ENCODE measurements around the gene GRAPL.
"Not testable (repeated sequence)": the region's sequence is repeated elsewhere in the genome, so short reads cannot be mapped to it uniquely, and the experiment has no call there.

The GRAPL gene

DNA sequence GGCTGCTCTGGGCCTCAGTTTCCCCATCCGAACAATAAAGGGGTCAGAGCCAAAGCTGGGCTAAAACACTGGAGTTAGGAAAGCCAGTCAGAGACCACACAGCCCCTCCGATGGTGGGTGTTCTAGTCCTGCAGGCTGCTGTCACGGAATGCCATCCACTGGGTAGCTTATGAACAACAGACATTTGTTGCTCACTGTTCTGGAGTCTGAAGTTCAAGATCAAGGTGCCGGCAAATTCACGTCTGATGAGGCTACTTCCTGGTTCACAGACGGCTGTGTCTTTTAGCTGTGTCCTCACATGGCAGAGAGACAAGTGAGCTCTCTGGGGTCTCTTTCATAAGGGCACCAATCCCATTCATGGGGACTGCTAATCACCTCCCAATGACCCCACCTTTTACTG is 9.2 kb downstream of the GRAPL start:
- H3K27ac ChIP-seq (ENCODE audit: poor library complexity, severe bottlenecking); H3K4me3 ChIP-seq (ENCODE audit: severe bottlenecking); H3K4me1 ChIP-seq (ENCODE audit: insufficient read depth, poor library complexity, severe bottlenecking); H3K9me3 ChIP-seq (ENCODE audit: severe bottlenecking); DNase-seq (ENCODE audit: low spot score); ATAC-seq (ENCODE audit: low read depth); H3K36me3 ChIP-seq (ENCODE audit: low read depth); H3K27me3 ChIP-seq (ENCODE audit: insufficient read depth, poor library complexity, severe bottlenecking): not testable (repeated sequence)

DNA sequence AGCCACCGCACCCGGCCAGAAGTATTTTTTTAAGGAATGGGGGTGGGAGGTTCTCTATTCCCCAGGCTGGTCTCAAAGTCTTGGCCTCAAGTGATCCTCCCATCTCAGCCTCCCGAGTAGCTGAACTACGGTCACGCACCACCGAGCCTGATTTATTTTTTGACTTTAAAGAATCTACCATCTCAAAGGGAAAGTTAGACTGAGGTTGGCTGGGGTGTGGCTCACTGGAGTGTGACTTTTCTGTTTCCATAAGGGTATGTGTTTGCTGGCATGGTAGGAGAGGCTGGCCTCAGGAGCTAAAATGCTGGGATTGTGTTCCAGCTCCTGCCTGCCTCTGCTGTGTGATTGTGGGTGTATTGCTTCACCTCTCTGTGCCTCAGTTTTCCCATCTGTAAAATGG is 10.6 kb downstream of the GRAPL start:
- not testable (repeated sequence) for DNase-seq (ENCODE audit: low spot score); H3K36me3 ChIP-seq (ENCODE audit: low read depth); H3K4me1 ChIP-seq (ENCODE audit: insufficient read depth, poor library complexity, severe bottlenecking); H3K9me3 ChIP-seq (ENCODE audit: severe bottlenecking); H3K27ac ChIP-seq (ENCODE audit: poor library complexity, severe bottlenecking); ATAC-seq (ENCODE audit: low read depth); H3K4me3 ChIP-seq (ENCODE audit: severe bottlenecking); H3K27me3 ChIP-seq (ENCODE audit: insufficient read depth, poor library complexity, severe bottlenecking)

DNA sequence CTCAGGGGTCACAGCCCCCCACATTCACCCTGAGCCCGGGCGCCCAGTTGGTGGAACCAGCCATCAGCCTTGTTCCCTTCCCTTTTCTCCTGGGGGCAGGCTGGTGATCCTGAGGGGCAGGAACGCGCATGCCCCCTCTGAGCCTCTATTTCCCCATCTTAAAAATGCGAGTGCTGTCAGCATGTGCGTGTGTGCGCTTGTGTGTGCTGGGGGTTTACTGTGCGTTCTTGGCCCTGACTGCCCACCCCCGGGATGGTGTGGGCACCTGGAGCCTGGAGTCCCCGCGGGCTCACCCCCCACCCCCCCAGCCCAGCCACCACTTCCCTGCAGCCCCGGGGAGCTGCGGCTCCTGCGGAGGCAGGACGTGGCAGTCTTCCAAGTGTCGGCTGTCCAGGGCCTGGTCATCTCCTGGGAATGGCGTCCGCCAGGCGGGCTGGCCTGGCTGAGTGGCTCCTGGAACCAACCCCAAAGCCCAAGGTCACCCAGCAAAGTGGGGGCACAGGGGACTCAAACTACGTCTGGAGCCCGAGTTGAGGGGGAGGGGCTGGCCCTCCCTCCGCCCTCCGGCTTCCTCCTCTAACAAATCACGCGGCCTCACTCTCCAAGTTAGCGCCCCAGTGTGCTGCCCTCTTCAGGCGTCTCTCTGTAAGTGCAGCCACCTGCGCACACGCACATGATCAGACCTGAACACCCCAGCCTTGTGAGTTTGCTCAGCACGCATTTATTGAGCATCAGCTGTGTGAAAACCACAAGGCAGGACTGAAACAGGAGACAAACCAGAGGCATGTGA is 14.2 kb downstream of the GRAPL start:
- DNase-seq (ENCODE audit: low spot score) (peak; percentile 3), ATAC-seq (ENCODE audit: low read depth) (peak; percentile 74)
- not testable (repeated sequence) for H3K9me3 ChIP-seq (ENCODE audit: severe bottlenecking)

DNA sequence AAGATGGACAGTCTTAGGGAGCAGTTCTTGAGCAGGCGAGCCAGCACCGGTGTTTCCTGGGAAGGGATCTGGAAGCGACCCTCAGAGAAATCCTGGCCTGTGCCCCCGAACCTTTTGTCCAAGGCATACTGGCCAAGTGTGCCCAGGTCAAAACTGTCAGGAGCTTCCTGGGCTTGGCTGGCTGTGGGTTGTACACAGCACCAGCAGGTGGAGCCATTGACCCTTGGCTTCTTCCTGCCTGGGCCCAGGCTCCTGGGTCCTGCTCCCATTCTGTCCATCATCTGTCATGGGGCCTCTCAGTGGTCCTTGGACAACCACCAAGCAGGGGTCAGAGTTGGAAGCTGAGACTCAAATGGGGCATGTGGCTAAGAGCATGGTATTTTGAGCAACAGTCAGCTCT is 15.0 kb downstream of the GRAPL start:
- not testable (repeated sequence) for H3K27me3 ChIP-seq (ENCODE audit: insufficient read depth, poor library complexity, severe bottlenecking)

More for the DNA sequence above, 14.2 kb downstream of the GRAPL start:
- not testable (repeated sequence) for H3K27me3 ChIP-seq (ENCODE audit: insufficient read depth, poor library complexity, severe bottlenecking); H3K4me1 ChIP-seq (ENCODE audit: insufficient read depth, poor library complexity, severe bottlenecking); H3K36me3 ChIP-seq (ENCODE audit: low read depth); H3K4me3 ChIP-seq (ENCODE audit: severe bottlenecking); H3K27ac ChIP-seq (ENCODE audit: poor library complexity, severe bottlenecking)

DNA sequence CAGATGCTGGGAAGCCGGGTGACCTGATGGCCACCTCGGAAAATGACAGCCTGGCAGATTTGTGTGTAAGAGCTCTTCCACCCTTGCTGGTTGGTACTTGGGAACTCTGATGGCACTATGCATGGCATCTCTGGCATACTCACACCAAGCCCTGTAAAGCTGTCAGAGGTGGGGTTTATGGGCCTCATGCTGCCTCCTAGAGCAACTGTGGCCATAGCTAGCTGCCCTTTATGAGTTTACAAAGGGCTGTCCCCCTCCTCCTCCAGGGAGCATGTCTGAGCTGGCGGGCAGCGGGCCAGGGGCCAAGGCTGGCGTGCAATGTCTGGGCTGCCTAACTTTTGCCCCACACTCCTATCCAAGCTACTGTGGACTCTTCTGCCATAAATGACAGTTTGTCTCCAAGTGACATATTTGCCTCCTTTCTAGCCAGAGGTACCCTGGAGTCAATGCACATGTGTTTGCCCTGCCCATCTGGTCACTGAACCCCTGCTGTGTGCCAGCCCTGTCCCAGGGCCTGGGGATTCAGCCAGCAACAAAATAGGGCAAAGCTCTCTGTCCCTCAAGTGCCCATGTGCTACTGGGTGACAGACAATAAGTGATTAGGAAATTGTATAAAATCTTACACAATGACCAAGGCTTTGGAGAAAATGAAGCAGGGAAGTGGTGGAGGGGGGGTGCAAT is 15.8 kb downstream of the GRAPL start:
- not testable (repeated sequence) for H3K27ac ChIP-seq (ENCODE audit: poor library complexity, severe bottlenecking); H3K9me3 ChIP-seq (ENCODE audit: severe bottlenecking); DNase-seq (ENCODE audit: low spot score); H3K4me3 ChIP-seq (ENCODE audit: severe bottlenecking); H3K4me1 ChIP-seq (ENCODE audit: insufficient read depth, poor library complexity, severe bottlenecking); ATAC-seq (ENCODE audit: low read depth); H3K36me3 ChIP-seq (ENCODE audit: low read depth); H3K27me3 ChIP-seq (ENCODE audit: insufficient read depth, poor library complexity, severe bottlenecking)

More for the DNA sequence above, 15.0 kb downstream of the GRAPL start:
- not testable (repeated sequence) for H3K4me3 ChIP-seq (ENCODE audit: severe bottlenecking); H3K36me3 ChIP-seq (ENCODE audit: low read depth); H3K27ac ChIP-seq (ENCODE audit: poor library complexity, severe bottlenecking); H3K4me1 ChIP-seq (ENCODE audit: insufficient read depth, poor library complexity, severe bottlenecking); H3K9me3 ChIP-seq (ENCODE audit: severe bottlenecking)
- peak; percentile 7 for DNase-seq (ENCODE audit: low spot score)
- ATAC-seq (ENCODE audit: low read depth) = peak; percentile 78

DNA sequence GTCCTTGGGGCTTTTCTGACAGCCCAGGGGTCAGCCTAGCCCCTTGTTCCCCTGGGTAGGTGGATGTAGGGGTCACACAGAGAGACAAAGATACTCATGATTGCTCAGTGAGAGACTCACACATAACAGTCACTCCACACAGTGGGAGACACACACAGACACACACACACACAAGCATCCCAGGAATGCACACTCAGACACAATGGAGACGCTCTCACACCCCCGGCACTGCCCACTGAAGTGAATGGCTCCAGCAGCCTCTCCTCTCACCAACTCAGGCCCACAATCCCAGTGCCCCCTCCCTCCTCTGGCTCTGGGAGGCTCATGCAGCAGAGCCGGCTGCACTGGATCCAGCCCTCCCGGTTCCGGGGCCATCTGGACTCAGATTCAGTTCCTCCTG is 17.0 kb downstream of the GRAPL start:
- peak; percentile 48 for ATAC-seq (ENCODE audit: low read depth)
- not testable (repeated sequence) for H3K27me3 ChIP-seq (ENCODE audit: insufficient read depth, poor library complexity, severe bottlenecking); H3K4me1 ChIP-seq (ENCODE audit: insufficient read depth, poor library complexity, severe bottlenecking); H3K4me3 ChIP-seq (ENCODE audit: severe bottlenecking); DNase-seq (ENCODE audit: low spot score); H3K9me3 ChIP-seq (ENCODE audit: severe bottlenecking); H3K36me3 ChIP-seq (ENCODE audit: low read depth); H3K27ac ChIP-seq (ENCODE audit: poor library complexity, severe bottlenecking)

DNA sequence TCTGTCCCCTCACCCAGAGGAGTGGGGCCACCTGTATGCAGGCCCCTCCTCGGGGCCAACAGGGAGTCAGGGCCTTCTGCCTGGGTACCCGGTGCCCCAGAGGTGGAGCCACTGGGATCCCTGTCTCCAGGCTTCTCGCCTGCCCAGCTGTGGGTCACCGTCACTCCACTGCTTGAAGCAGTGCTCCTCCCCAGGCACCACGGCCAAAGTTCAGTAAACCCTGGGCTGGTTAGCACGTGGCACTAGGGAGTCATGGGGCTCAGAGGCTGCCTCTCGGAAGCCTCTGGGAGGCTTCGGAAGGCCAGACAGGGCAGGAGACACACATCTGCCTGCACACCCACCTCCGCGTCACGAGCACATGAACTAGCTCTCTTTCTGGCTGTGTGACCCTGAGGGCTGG is 18.1 kb downstream of the GRAPL start:
- not testable (repeated sequence) for DNase-seq (ENCODE audit: low spot score); H3K4me3 ChIP-seq (ENCODE audit: severe bottlenecking); H3K27me3 ChIP-seq (ENCODE audit: insufficient read depth, poor library complexity, severe bottlenecking); H3K9me3 ChIP-seq (ENCODE audit: severe bottlenecking); H3K4me1 ChIP-seq (ENCODE audit: insufficient read depth, poor library complexity, severe bottlenecking); H3K27ac ChIP-seq (ENCODE audit: poor library complexity, severe bottlenecking); ATAC-seq (ENCODE audit: low read depth); H3K36me3 ChIP-seq (ENCODE audit: low read depth)

DNA sequence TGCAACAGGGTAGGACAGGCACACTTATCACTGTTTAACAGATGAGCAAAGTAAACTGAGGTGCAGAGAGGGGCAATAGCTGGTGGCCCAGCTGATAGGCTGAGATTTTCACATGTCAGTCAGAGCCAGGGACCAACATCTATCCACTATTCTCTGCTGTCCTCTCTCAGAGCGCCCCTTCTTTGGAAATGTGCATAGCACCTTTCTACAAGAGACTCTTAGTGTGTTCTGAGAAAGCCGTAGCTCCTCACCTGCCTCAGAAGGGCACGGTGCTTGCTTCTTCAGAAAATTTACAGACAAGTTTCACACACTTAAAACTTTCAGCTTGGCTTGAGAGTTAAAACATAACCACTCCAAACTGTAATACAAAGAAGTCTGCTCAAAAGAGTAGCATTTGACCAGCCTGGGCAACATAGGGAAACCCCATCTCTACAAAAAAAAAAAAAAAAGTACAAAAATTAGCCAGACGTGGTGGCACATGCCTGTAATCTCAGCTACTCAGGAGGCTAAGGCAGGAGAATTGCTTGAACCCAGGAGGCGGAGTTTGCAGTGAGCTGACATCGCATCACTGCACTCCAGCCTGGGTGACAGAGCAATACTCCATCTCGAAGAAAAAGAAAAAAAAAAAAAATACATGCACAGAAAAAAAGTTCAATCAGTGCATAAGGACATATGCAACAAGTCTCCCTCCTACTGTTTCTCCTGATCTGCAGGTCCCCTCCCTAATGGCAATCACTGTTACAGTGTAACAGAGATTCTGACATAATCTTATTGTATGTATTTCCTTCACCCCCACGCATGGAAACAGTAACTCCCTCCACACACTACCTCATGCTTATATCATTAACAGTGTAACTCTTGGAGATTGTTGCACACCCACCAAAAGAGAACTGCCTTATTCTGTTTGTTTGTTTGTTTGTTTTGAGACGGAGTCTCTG is 23.6 kb downstream of the GRAPL start:
- H3K27ac ChIP-seq (ENCODE audit: poor library complexity, severe bottlenecking); H3K36me3 ChIP-seq (ENCODE audit: low read depth); H3K4me1 ChIP-seq (ENCODE audit: insufficient read depth, poor library complexity, severe bottlenecking); ATAC-seq (ENCODE audit: low read depth); H3K9me3 ChIP-seq (ENCODE audit: severe bottlenecking); H3K4me3 ChIP-seq (ENCODE audit: severe bottlenecking); DNase-seq (ENCODE audit: low spot score); H3K27me3 ChIP-seq (ENCODE audit: insufficient read depth, poor library complexity, severe bottlenecking): not testable (repeated sequence)

DNA sequence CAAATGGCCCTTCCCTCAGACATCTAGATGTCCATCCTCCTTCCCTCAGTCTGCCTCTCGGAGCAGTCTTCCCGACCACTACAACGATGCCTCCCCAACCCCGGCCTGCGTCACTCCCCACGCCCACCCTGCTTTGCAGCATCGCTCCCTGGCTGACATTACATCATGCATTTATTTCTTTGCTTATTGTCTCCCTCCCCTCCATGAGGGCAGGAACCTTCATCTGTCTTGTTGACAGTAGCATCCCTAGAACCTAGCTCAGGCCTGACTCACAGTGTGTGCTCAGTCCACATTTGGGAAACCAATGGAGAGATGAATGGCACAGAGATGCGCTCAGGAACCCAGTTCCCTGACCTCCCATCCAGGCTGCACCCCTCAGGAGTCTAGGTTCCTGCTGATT is 30.2 kb downstream of the GRAPL start:
- not testable (repeated sequence) for H3K9me3 ChIP-seq (ENCODE audit: severe bottlenecking); DNase-seq (ENCODE audit: low spot score); ATAC-seq (ENCODE audit: low read depth); H3K4me3 ChIP-seq (ENCODE audit: severe bottlenecking); H3K27ac ChIP-seq (ENCODE audit: poor library complexity, severe bottlenecking); H3K27me3 ChIP-seq (ENCODE audit: insufficient read depth, poor library complexity, severe bottlenecking); H3K4me1 ChIP-seq (ENCODE audit: insufficient read depth, poor library complexity, severe bottlenecking); H3K36me3 ChIP-seq (ENCODE audit: low read depth)

DNA sequence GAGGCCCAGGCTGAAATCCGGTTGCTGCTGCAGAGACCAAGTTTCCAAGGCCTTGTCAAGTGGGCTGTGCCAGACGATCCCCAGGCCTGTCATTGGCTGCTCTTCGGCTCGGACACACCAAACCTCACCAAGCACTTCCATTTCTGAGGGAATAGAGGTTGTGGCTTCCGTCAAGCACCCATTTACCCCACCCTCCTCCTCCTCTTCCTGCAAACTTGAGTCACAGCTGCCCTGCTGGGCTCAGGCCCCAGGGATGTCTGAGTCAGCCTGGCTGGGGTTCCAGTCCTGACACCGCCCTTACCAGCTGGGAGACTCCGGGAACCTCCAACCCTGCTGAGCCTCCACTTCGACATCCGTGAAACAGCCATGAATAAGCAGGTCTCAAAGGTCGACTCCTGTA is 31.1 kb downstream of the GRAPL start:
- H3K9me3 ChIP-seq (ENCODE audit: severe bottlenecking); DNase-seq (ENCODE audit: low spot score); H3K4me3 ChIP-seq (ENCODE audit: severe bottlenecking); H3K36me3 ChIP-seq (ENCODE audit: low read depth); H3K27ac ChIP-seq (ENCODE audit: poor library complexity, severe bottlenecking); H3K4me1 ChIP-seq (ENCODE audit: insufficient read depth, poor library complexity, severe bottlenecking); H3K27me3 ChIP-seq (ENCODE audit: insufficient read depth, poor library complexity, severe bottlenecking): not testable (repeated sequence)
- peak; percentile 65 for ATAC-seq (ENCODE audit: low read depth)

DNA sequence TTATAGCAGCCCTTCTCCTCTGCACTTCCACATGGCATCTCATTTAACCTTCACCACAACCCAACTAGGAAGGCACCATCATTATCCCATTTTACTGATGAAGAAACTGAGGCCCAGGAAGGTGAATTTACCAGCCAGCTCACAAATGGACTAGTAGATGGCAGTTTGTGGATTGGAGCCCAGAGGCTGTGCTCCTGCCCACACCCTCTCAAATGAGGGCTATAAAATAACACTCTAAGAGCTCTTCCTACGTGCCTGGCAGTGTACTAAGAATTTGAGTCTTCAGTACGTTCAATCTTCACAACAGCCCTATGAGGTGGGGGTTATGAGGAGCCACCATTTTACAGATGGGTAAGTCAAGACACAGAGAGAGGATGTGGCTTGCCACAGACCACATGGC is 31.5 kb downstream of the GRAPL start:
- not testable (repeated sequence) for H3K36me3 ChIP-seq (ENCODE audit: low read depth); H3K27me3 ChIP-seq (ENCODE audit: insufficient read depth, poor library complexity, severe bottlenecking); DNase-seq (ENCODE audit: low spot score); ATAC-seq (ENCODE audit: low read depth); H3K27ac ChIP-seq (ENCODE audit: poor library complexity, severe bottlenecking); H3K9me3 ChIP-seq (ENCODE audit: severe bottlenecking); H3K4me3 ChIP-seq (ENCODE audit: severe bottlenecking); H3K4me1 ChIP-seq (ENCODE audit: insufficient read depth, poor library complexity, severe bottlenecking)

Data from RWPE2 (cell line).